HG02938 (cell line): Measurements from ENCODE around the gene SYNGAP1.
"Not testable (repeated sequence)": the region's sequence is repeated elsewhere in the genome, so short reads cannot be mapped to it uniquely, and the experiment has no call there.

ENCODE experiments used
- ATAC-seq: cut with Tn5 transposase; IDR thresholded peaks from one replicate; pipeline ENCODE4 v1.9.1; 2021; ENCODE audit warnings: mild to moderate bottlenecking, moderate library complexity; ENCODE audit not compliant: unreplicated experiment

The SYNGAP1 gene

DNA sequence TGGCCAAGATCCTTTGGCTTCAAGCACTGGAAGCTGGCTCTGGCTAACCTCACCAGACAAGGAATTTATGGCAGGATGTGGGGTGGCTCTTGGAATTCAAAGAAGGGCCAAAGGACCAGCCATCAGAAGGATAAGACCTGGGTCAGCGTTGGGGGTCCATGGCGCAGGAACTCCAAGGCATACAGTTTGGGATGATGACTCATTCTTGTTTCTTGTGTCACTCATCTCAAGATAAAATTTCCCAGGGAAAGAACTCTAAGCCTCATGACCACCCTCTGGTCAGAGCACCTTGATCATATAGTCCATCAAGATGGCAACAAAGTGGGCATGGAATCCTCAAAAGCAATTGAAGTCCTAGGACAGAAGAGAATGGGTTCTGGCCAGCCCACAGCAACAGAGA is 39.4 kb downstream of the SYNGAP1 start:
- no peak for ATAC-seq

- ATAC-seq: no peak
Observed at GRCh38 chr6:33466075-33466735, 46.3 kb downstream of the SYNGAP1 start.

- no peak for ATAC-seq
Observed at GRCh38 chr6:33467091-33467490, 47.2 kb downstream of the SYNGAP1 start.

GRCh38 chr6:33469661-33470060 is 49.8 kb downstream of the SYNGAP1 start:
- no peak for ATAC-seq

GRCh38 chr6:33477864-33478263 is 58.0 kb downstream of the SYNGAP1 start:
- no peak for ATAC-seq

GRCh38 chr6:33481192-33481591 is 61.3 kb downstream of the SYNGAP1 start:
- ATAC-seq: no peak

DNA sequence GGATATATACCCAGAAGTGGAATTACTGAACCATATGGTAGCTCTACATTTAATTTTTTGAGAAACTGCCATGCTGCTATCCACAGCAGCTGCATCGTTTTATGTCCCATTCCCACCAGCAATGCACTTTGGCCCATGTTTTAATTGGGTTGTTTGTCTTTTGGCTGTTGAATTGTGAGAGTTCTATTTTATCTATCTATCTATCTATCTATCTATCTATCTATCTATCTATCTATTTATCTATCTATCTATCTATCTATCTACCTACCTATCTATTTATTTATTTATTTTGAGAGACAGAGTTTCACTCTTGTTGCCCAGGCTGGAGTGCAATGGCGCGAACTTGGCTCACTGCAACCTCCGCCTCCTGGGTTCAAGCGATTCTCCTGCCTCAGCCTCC is 62.8 kb downstream of the SYNGAP1 start:
- not testable (repeated sequence) for ATAC-seq

DNA sequence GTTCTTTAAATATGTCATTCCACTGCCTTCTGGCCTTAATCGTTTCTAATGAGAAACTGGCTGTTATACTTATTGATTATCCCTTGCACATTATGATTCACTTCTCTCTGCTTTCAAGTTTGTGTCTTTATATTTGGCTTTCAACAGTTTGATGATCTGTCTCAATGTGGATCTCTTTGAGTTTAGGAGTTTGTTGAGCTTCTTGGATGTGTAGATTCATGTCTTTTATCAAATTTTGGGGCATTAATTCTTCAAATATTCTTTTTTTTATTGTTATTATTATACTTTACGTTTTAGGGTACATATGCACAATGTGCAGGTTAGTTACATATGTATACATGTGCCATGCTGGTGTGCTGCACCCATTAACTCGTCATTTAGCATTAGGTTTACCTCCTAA is 63.8 kb downstream of the SYNGAP1 start:
- no peak for ATAC-seq

- ATAC-seq: not testable (repeated sequence)
Observed at GRCh38 chr6:33484673-33485262, 64.9 kb downstream of the SYNGAP1 start.

DNA sequence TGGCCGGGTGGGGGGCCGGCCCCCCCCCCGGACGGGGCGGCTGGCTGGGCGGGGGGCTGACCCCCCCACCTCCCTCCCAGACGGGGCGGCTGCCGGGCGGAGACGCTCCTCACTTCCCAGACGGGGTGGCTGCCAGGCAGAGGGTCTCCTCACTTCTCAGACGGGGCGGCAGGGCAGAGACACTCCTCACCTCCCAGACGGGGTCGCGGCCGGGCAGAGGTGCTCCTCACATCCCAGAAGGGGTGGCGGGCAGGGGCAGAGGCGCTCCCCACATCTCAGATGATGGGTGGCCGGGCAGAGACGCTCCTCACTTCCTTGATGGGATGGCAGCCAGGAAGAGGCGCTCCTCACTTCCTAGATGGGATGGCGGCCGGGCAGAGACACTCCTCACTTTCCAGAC is 65.8 kb downstream of the SYNGAP1 start:
- ATAC-seq: not testable (repeated sequence)

- ATAC-seq: no peak
Observed at GRCh38 chr6:33488339-33488738, 68.5 kb downstream of the SYNGAP1 start.

GRCh38 chr6:33490198-33490597 is 70.3 kb downstream of the SYNGAP1 start:
- ATAC-seq: no peak

GRCh38 chr6:33490621-33491020 is 70.8 kb downstream of the SYNGAP1 start:
- ATAC-seq: no peak

- no peak for ATAC-seq
Observed at GRCh38 chr6:33492093-33492492, 72.2 kb downstream of the SYNGAP1 start.

GRCh38 chr6:33497157-33497556 is 77.3 kb downstream of the SYNGAP1 start:
- no peak for ATAC-seq

GRCh38 chr6:33502486-33502885 is 82.6 kb downstream of the SYNGAP1 start:
- no peak for ATAC-seq

- no peak for ATAC-seq
Observed at GRCh38 chr6:33504486-33504885, 84.6 kb downstream of the SYNGAP1 start.
